HG03025 (cell line): ENCODE data around the gene BBX.
"Not testable (repeated sequence)": the region's sequence is repeated elsewhere in the genome, so short reads cannot be mapped to it uniquely, and the experiment has no call there.

Source experiments
- ATAC-seq: cut with Tn5 transposase; IDR thresholded peaks from one replicate; pipeline ENCODE4 v1.9.1; 2021; ENCODE audit warnings: mild to moderate bottlenecking, moderate library complexity; ENCODE audit not compliant: unreplicated experiment, low FRiP score

BBX gene

GRCh38 chr3:107540857-107541256, 18.1 kb downstream of the BBX start:
- ATAC-seq = no peak

DNA sequence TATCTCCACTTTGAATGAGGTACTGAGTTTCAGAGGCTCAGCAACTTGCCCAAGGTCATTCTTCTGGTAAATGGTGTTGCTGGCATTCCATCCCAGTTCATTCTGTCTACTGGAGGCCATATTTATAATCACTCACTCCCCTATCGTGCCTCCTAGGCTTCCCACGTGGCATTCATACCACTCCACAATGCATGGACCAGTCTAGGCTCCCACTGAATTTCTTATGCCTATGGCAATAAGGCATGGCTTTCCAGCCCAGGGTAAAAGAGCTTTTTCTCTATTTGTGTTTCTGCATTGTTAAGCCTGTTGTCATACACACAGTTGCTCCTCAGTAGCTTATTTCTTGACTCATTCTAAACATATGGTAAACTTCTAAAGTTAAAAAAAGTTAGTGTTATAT, 19.9 kb downstream of the BBX start:
- ATAC-seq = no peak

DNA sequence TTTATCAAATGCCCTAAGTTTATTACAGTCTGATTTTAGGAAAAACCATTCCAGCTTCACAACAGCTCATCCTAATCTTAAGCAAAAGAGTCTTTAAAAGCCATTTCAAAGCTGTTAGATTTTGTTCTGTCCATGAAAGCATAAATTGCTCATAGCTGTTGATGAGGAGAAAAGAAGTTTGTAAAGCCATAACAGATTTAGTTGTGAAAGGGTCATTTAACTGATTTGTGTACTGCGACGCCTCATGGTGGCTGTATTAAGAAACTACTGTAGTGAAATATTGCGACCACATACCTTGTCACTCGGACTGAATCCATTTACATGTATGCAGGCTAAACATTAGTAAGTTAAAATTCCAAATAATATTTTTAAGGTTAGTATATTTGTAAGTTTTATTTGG, 20.9 kb downstream of the BBX start:
- ATAC-seq = no peak

GRCh38 chr3:107545680-107546120, 22.9 kb downstream of the BBX start:
- ATAC-seq = no peak

DNA sequence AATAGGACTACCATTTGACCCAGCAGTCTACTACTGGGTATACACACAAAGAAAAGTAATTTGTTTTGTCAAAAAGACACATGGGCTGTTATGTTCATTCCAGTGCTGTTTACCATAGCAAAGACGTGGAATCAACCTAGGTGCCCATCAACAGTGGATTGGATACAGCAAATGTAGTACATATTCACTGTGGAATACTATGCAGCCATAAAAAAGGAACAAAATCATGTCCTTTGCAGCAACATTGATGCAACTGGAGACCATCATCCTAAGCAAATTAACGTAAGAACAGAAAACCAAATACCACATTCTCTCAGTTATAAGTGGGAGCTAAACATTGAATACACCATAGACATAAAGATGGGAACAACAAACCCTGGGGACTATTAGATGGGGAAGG, 25.8 kb downstream of the BBX start:
- no peak for ATAC-seq

DNA sequence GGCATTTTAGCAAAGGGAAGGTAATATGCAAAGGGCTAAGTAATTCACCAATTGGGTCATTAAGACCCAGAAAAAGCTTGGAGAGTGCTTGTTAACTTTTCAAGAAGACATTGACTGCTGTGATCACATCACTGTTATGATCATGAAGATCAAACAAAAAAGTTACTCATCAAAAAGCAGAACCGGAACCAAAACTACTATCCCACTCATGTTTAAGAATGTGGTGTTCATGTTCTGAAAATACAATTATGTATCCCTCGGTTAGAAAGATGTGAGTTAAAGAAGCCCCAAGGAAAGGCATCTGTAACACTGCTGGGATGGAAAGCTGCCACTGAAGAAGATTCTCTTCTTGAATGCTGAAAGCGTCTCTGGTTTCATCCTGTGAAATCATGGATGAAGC, 32.6 kb downstream of the BBX start:
- ATAC-seq = no peak

DNA sequence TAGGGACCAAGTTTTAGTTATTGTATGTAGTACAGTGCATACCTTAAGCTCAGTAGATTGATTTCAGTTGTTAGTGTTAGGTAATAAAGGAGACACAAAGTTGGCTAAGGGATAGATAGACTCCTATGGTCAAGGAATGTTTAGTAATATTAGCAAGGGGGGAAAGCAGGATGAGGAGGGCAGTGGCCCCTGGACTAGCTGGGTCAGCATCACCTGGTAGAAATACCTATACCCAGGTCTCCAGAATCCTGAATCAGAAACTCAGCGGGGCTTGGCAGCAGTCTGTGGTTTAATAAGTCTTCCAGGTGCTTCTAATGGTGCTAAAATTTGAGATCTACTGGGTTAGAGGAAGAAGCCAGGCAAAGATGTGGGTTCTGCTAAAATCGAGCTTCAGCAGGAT, 35.0 kb downstream of the BBX start:
- ATAC-seq = no peak

GRCh38 chr3:107560166-107560565, 37.4 kb downstream of the BBX start:
- no peak for ATAC-seq

DNA sequence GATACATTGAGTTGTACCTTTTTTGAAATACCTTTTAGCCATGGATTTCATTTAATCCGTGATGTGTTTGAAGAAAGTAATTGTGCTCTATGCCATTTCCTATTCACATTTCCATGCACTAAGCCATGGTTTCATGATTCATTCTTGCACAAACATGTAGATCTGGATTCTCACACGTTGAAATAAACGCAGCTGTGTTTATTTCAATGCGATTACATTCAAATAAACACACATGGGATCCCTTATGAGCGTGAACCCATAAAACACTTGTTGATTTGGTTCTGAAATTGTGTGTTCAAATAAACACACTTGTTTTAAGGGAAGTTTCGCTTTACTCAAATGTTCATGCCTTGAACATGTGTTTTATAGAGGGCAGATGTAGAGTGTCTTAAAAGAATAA, 39.2 kb downstream of the BBX start:
- no peak for ATAC-seq

- ATAC-seq = no peak
Observed at GRCh38 chr3:107562969-107563529, 40.3 kb downstream of the BBX start.

- ATAC-seq = not testable (repeated sequence)
Observed at GRCh38 chr3:107565244-107565643, 42.5 kb downstream of the BBX start.

GRCh38 chr3:107571089-107571488, 48.3 kb downstream of the BBX start:
- not testable (repeated sequence) for ATAC-seq

DNA sequence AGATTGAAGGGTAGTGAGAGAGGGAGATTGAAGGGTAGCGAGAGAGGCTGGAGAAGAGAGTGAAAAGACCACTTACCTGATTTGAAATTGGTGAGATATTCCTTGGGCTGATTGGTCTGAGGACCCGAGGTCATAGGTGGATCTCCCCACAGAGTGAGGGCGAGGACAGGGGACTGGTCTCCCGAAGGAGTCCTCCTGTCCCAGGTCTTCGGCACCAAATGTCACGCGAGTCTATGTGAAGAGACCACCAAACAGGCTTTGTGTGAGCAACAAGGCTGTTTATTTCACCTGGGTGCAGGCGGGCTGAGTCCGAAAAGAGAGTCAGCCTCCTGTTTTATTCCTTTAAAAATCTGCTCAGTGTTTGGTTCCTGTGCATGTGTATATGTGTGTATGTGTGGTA, 48.7 kb downstream of the BBX start:
- not testable (repeated sequence) for ATAC-seq

DNA sequence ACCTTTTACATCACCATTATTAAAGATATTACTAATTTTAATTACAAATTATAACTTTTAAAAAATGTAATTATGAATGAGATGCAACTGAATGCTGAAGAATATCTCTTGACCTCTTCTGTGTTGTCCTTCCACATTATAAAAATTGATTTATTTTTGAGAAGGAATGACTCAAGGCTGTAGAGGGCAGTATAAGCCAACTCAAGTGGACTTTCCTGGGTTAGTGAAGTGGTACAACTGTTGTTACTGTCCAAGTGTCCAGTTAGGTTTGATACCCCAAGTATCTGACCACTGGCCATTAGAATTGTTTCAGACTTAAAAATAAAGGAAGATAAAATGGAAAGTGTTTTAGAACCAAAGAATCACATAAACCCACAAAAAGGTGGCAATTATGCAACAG, 51.9 kb downstream of the BBX start:
- no peak for ATAC-seq

DNA sequence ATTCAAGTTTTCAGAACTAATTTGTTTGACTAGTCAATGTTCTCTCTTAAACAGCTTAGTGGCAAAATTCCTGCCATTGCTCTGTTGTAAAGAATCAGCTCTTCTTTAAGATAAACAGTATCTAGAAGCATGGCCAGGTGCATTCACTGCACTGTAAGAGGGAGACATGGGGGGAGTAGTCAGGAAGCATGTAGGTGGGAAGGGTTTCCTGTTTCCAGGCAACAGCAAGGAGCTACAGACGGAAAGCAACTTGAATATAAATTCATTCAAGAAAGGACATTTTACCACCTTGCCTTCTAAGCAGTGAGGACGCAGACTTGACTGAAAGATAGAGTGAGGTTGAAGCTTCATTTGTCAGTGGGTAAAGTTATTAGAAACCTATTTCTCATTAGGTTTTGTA, 55.3 kb downstream of the BBX start:
- ATAC-seq = no peak

DNA sequence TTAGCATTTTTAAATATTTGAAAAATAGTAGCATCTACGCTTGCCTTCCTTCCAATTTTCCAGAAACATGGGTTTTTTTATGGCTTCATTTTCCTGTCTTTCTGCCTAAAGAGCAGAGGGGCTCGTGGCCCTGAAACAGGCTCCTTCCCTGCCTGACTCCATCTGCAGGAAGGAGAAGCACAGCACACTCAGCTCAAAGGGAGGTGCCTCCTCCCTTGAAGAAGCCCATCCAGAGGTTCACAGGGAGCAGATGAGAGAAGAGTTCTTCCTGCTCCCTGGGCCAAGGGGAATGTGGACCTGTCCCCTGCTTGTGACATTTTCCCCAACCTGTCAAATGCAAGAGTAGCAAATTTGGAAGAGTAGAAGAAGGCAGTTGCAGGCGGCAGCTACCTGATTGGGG, 55.8 kb downstream of the BBX start:
- ATAC-seq = no peak

DNA sequence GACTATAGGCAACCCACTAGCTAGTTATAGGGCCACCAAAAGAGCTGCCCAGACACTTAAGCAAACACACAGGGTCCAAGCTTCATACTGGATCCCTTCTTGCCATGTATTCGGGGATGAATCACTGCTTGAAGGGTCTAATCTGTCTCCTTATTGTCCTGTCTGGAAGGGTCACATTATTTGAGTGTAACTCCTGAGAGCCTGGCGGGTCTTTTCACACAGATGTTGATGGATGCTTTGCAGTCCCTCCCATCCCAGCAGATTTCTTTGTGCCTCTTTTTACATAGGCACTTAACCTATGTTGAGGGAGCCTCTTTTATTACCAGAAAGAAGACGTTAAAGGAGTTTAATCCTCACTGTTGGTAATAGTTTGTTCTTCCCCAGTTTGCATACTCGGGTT, 56.6 kb downstream of the BBX start:
- ATAC-seq = no peak

GRCh38 chr3:107581230-107581629, 58.5 kb downstream of the BBX start:
- no peak for ATAC-seq

DNA sequence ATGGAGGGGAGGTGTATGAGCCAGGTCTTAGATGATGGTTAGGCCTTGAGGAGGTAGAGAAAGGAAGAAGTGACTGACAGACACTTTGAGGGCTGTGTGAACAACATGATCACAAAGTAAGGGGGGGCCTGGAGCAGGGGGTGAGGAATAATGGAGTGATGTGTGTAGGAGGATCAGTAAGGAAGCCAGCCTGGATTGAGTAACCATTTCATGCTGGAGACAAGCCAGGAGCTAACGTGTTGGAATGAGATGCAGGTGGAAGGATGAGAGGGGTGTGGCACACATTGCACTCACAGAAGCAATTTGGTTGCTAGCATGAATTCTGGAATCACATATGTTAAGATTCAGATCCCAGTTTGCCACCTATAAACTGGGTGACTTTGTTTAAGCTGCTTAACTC, 65.5 kb downstream of the BBX start:
- no peak for ATAC-seq

GRCh38 chr3:107589454-107589853, 66.7 kb downstream of the BBX start:
- no peak for ATAC-seq

DNA sequence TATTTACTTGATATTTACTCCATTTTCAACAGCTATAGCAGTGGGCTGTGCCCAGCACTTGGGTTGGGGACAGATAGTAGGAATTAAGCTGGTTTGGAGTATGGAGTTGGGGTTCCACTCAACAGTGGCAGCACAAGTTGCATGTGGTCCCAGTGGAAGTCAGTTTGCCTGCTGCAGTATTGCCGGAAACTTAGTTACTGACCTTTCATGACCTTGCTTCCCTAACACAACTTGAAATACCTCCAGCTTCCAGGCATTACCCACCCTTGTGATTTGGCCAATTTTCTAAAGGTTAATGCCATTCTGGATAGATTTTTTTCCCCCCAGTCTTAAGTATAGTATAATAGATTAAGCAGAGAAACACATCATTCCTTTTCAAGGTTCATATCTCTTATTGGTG, 68.0 kb downstream of the BBX start:
- ATAC-seq = no peak

DNA sequence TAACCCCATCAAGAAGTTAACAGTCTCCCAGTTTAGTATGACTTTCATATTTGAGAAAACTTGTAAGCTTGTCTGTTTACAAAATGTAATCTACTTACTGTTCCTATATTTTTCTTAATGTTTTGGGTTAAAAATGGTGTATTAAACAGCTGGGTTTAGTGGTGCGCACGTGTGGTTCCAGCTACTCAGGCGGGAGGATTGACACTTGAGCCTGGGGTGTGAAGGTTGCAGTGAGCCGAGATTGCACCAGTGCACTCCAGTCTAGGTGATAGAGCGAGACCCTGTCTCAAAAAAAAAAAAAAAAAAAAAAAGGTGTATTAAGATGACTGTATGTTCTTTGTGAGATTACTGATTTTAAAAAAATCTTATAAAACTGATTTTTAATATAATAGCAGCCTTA, 69.3 kb downstream of the BBX start:
- no peak for ATAC-seq

DNA sequence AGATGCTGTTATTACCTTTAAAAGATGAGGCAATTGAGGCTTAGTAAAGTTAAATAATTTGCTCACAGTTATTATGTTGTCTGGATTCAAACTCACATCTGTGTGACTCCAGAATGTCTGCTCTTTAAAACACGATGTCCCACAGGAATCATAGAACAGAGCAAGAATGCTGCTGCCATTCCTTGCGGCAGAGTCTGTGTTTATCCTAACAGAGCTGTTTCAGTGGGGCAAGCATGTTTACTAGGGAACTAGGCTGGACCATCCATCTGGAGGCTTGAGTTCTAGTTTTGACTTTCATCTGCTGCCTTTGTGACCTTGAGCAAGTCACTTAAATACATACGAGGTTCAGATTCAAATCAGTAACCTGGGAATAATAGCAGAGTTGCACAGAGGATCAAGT, 72.1 kb downstream of the BBX start:
- no peak for ATAC-seq
